HG03354 (cell line): ENCODE results near the gene RASL10B.
"Not testable (repeated sequence)": the region's sequence is repeated elsewhere in the genome, so short reads cannot be mapped to it uniquely, and the experiment has no call there.

Experiments
- ATAC-seq: cut with Tn5 transposase; IDR thresholded peaks from one replicate; pipeline ENCODE4 v1.9.1; 2021; ENCODE audit warnings: mild to moderate bottlenecking; ENCODE audit not compliant: unreplicated experiment, poor library complexity, severe bottlenecking

Gene RASL10B

GRCh38 chr17:35731239-35731916, at the start of gene RASL10B:
Gene RASL10B (plus strand): TSS chr17:35731639. CDS start chr17:35735185, 3,546 bp downstream.
- ATAC-seq, result no peak

- no peak for ATAC-seq
Measured at GRCh38 chr17:35683591-35683990, 47.8 kb upstream of the RASL10B start.

GRCh38 chr17:35684055-35684802, 47.2 kb upstream of the RASL10B start:
- no peak for ATAC-seq

GRCh38 chr17:35692512-35693210, 38.8 kb upstream of the RASL10B start:
- ATAC-seq, result no peak

GRCh38 chr17:35693662-35694061, 37.8 kb upstream of the RASL10B start:
- no peak for ATAC-seq

GRCh38 chr17:35694906-35695305, 36.5 kb upstream of the RASL10B start:
- ATAC-seq, result no peak

- ATAC-seq, result no peak
Measured at GRCh38 chr17:35695613-35696012, 35.8 kb upstream of the RASL10B start.

- no peak for ATAC-seq
Measured at GRCh38 chr17:35698800-35699199, 32.6 kb upstream of the RASL10B start.

GRCh38 chr17:35700150-35700549, 31.3 kb upstream of the RASL10B start:
- ATAC-seq, result no peak

- ATAC-seq, result no peak
Measured at GRCh38 chr17:35701491-35701890, 29.9 kb upstream of the RASL10B start.

GRCh38 chr17:35703308-35703707, 28.1 kb upstream of the RASL10B start:
- ATAC-seq, result not testable (repeated sequence)

GRCh38 chr17:35705230-35705629, 26.2 kb upstream of the RASL10B start:
- ATAC-seq, result no peak

GRCh38 chr17:35705705-35706104, 25.7 kb upstream of the RASL10B start:
- ATAC-seq, result no peak

- ATAC-seq, result no peak
Measured at GRCh38 chr17:35708149-35708548, 23.3 kb upstream of the RASL10B start.

GRCh38 chr17:35708951-35709350, 22.5 kb upstream of the RASL10B start:
- ATAC-seq, result no peak

- no peak for ATAC-seq
Measured at GRCh38 chr17:35709874-35710273, 21.6 kb upstream of the RASL10B start.

- ATAC-seq, result no peak
Measured at GRCh38 chr17:35710950-35711349, 20.5 kb upstream of the RASL10B start.

GRCh38 chr17:35713069-35713728, 18.2 kb upstream of the RASL10B start:
- no peak for ATAC-seq

- ATAC-seq, result no peak
Measured at GRCh38 chr17:35714988-35715387, 16.5 kb upstream of the RASL10B start.

- ATAC-seq, result no peak
Measured at GRCh38 chr17:35715416-35715815, 16.0 kb upstream of the RASL10B start.
